Right lobe of liver (tissue), 4 donors: ENCODE data around the gene PRKAR1B.
"Not testable (repeated sequence)": the region's sequence is repeated elsewhere in the genome, so short reads cannot be mapped to it uniquely, and the experiment has no call there.

ENCODE experiments used
- CTCF ChIP-seq, 4 donors: fragments of 200-600 bp in 3 of 4; fragments of 450-650 bp in 1 of 4; IDR thresholded peaks; one replicate each; pipeline versions ENCODE4 v1.5.1 to v1.8.0; 2016 to 2022; ENCODE audit warnings: antibody characterized with exemption in 4 of 4, mild to moderate bottlenecking in 2 of 4
- POLR2A ChIP-seq: fragments of 450-650 bp; IDR thresholded peaks from one replicate; pipeline ENCODE4 v1.6.1; 2017; ENCODE audit warnings: antibody characterized with exemption, mild to moderate bottlenecking
- donor health status: DM: no; HTN: no; CAD: no.
- donor health status: DM: no; HTN: no; CAD: no.
- donor health status: DM: no; HTN: yes; CAD: no.

- TF ChIP-seq CTCF (IDR thresholded peaks at IDR 0.05); POLR2A: not testable (repeated sequence)
These were observed 70.1 kb downstream of the PRKAR1B start for GRCh38 chr7:657010-657409.
